Fibroblast of the aortic adventitia (primary cell): Measurements from ENCODE around the gene UBE2O. TPM values are rescaled to one million over a fixed set of nuclear protein-coding genes. Genes with fewer than 3 reads are reported as not detected.

ENCODE experiments used
- DNase-seq: peaks from one replicate; pipeline ENCODE4 v3.0.0-alpha.2; 2010; ENCODE audit warnings: low read depth
- H3K4me3 ChIP-seq: 2 replicates; pipeline ENCODE4 v1.5.1; 2011; ENCODE audit warnings: low read depth, mild to moderate bottlenecking, control low read depth, low read length, moderate library complexity
- CTCF ChIP-seq: IDR thresholded peaks from 2 replicates; pipeline ENCODE4 v1.5.1; 2011; ENCODE audit warnings: mild to moderate bottlenecking, low read length, control low read depth, inconsistent platforms; ENCODE audit not compliant: insufficient read depth
- total RNA-seq: library from RNA; depleted of rRNA; stranded (reverse); fragments of >200 nt; gene quantifications from 2 replicates; pipeline ENCODE4 v1.2.3, GENCODE V29; 2012; ENCODE audit warnings: low replicate concordance

Gene UBE2O
- total RNA-seq, 1 donor = 16.3 TPM

- no peak for DNase-seq
- no peak overlapping the region for H3K4me3 ChIP-seq
- TF ChIP-seq CTCF = no peak
Measured at GRCh38 chr17:76484228-76484725, 31.3 kb upstream of the UBE2O start.

- DNase-seq = no peak
- no peak overlapping the region for H3K4me3 ChIP-seq
- TF ChIP-seq CTCF = no peak
Measured at GRCh38 chr17:76481071-76481655, 28.2 kb upstream of the UBE2O start.

- H3K4me3 ChIP-seq = no peak overlapping the region
- no peak for TF ChIP-seq CTCF
- no peak for DNase-seq
Measured at GRCh38 chr17:76480632-76481031, 27.7 kb upstream of the UBE2O start.

- no peak for TF ChIP-seq CTCF
- H3K4me3 ChIP-seq = no peak overlapping the region
- DNase-seq = no peak
Measured at GRCh38 chr17:76479515-76480060, 26.6 kb upstream of the UBE2O start.

GRCh38 chr17:76478730-76479514, 26.0 kb upstream of the UBE2O start:
- no peak overlapping the region for H3K4me3 ChIP-seq
- DNase-seq = no peak
- no peak for TF ChIP-seq CTCF

GRCh38 chr17:76478097-76478496, 25.1 kb upstream of the UBE2O start:
- TF ChIP-seq CTCF = no peak
- no peak for DNase-seq

More at GRCh38 chr17:76478097-76478496, 25.1 kb upstream of the UBE2O start:
- no peak overlapping the region for H3K4me3 ChIP-seq
